HK-2 (cell line): ENCODE data around the gene NUP50.

ENCODE experiments used
- DNase-seq: peaks from one replicate; pipeline ENCODE4 v3.0.0-alpha.2; 2018; ENCODE audit not compliant: unreplicated experiment

The NUP50 gene

DNA sequence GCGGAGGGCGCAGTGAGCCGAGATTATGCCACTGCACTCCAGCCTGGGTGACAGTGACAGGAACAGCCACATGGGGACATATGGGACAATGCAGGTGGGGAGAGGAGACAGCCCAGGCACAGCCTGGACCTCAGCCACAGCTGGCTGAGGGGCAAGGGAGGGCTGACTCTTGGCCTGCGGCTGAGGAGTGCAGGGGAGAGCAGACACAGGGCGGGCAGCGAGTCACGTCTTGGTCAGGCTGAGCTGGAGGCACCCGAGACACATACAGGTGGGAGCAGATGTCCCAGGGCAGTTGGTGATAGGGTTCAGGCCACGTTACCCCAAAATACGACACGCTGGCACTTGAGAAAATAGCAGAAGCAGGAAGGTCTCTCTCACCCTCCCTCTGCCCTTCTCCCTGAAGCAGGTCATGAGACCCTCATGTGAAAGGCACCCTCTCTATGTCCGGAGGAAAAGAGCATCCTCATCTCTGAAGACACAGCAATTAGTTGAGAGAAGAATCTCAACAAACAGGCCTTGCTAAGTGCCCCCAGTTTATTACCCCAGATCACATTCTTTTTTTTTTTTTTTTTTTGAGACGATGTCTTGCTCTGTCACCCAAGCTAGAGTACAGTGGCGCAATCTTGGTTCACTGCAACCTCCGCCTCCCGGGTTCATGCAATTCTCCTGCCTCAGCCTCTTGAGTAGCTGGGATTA lies 66.4 kb downstream of the NUP50 start:
- no peak for DNase-seq

DNA sequence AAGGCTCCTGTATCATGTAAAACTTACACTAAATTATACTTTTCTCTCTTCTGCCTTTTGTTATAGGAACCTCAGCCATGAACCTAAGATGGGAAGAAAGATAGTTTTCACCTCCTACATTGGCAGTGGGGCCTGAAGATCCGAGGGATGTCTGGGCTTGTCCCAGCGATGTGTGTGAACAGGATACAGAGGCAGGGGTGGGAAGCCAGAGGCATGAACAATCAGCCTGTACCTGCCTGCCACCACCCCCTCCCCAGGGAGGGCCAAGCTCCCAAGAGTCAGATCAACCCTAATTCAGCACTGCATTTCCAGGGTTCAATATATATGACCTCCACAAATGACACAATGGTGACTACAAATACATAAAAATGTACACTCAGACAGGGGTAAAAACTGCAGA lies 67.6 kb downstream of the NUP50 start:
- DNase-seq: no peak

- DNase-seq: no peak
These were observed 69.7 kb downstream of the NUP50 start for GRCh38 chr22:45233386-45233785.

GRCh38 chr22:45233827-45234226 lies 70.1 kb downstream of the NUP50 start:
- no peak for DNase-seq

GRCh38 chr22:45235101-45235777 lies 71.5 kb downstream of the NUP50 start:
- DNase-seq: no peak

DNA sequence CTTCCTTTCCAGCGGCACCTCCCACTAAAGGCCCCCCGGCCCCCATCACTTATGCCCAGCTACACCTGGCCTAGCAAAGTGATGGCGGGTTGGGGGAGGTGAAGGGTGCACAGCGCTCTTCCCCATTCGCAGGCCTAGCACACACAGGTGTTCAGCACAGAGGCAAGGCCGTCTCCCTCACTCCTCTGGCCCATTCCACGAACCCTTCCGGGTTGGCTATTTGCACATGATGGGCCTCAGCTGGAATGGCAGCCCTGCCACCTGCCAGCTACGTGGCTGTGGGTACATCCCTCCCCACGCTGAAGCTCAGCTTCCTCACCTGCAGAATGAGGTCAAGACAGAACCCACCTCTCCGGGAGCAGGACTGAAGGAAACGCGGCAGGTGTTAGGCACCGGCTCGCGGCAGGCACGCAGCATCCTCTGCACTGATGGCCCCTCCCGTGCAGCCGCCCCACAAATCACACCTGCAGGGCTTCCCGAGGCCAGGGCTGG lies 72.2 kb downstream of the NUP50 start:
- no peak for DNase-seq

DNA sequence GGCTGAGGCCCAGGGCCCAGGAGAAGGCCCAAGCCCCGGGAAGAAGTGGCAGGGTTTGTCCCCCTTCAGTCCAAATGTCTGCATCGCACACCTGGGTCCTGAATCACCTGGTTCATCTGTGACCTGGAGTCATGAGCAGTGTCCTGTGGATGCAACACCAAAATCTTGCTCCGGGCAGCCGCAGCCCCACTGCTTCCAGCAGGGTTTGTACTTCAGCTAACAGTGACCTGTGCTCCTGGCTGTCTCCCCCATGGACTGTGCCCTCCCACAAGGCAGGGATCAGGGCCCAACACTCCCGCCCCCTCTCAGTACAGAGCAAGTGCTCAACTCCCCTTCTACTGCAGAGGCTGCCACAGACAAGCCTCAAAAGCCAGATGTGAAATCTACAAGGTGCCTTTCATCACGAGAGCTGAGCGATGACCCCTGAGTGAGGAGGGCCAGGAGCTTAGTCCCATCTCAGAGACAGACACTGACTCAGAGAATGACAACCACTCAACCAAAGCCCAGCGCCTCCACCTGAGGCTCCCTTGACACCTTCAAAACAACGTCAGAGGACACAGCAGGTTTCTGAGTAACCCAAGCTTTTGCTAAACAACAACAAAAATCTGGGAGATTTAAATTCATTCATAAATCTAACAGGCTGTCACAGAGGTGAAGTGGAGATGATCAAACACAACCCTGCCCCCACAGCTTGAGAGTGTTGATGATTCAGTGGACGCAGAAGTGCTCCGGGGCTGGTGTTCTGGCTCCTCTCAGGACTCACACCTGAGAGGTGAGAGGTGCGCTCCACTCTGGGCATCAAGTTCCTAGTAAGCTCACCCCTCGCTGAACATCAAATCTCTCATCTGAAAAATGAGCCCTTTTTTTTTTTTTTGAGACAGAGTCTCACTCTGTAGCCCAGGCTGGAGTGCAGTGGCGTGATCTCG lies 73.6 kb downstream of the NUP50 start:
- DNase-seq: no peak
